ENCODE measurements around the gene RAB12.

GRCh38 chr18:8602557-8602956 lies 6.7 kb upstream of the RAB12 start:
- TF ChIP-seq ZNF311 (tag by site-specific recombination; IDR thresholded peaks at IDR 0.05; ENCODE audit: borderline replicate concordance) (no peak), ZNF670 (tag by site-specific recombination; IDR thresholded peaks at IDR 0.05; ENCODE audit: low read depth) (no peak), ZNF174 (tag by site-specific recombination; IDR thresholded peaks at IDR 0.05) (no peak), CTCF (tag by site-specific recombination; IDR thresholded peaks at IDR 0.05) (no peak), ZNF610 (tag by site-specific recombination; IDR thresholded peaks at IDR 0.05; ENCODE audit: borderline replicate concordance) (no peak)
